Measurements from ENCODE around the gene COQ9.
"Not testable (repeated sequence)": the region's sequence is repeated elsewhere in the genome, so short reads cannot be mapped to it uniquely, and the experiment has no call there.

Gene COQ9, protein sequence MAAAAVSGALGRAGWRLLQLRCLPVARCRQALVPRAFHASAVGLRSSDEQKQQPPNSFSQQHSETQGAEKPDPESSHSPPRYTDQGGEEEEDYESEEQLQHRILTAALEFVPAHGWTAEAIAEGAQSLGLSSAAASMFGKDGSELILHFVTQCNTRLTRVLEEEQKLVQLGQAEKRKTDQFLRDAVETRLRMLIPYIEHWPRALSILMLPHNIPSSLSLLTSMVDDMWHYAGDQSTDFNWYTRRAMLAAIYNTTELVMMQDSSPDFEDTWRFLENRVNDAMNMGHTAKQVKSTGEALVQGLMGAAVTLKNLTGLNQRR

DNA sequence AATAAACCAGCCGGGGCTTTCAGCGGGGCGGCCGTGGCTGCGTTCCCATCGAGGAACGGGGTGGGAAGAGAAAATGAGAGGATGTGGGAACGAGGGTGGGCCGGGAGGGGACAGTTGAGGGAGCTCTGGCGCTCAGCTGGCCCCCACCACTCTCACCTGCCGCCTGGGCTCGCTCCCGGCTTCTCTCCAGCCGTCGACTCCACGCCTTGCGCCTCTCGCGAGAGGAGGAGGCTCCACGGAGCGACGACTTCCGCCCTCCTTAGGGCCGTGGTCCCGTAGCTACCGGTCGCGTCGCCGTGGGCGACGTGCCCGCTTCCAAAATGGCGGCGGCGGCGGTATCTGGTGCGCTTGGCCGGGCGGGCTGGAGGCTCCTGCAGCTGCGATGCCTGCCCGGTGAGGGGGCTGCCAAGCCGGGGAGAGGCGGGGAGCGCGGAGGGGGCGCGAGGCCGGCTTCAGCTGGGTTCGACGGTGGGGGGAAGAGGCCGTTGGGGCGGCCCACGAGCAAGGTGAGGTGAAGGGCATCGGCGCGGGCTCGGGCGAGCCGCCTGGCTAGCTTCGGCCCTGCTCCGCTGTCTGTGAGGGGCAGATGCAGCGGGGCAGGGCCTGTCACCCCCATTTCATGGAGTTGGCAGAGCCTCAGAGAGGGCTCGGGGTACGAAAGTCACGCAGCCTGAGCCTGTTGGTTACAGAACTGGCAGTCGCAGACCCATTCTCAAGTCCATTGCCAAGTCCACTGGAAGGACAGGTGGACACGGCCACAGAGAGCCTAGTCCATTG is at the start of gene COQ9, which contains the start of gene CIAPIN1:
COQ9 (plus strand) TSS at position 294 of the 777 bp plus-strand sequence; CDS start at position 321, 27 bp downstream.
CIAPIN1 (minus strand) TSS at position 200 of the 777 bp plus-strand sequence. CDS start 6,457 bp downstream, outside the sequence.
- H3K9me3 ChIP-seq (ENCODE audit: low read length), result no peaks in the 10 kb centered on the region
- peak within 1 kb of the TSS; percentile 72 for H3K4me3 ChIP-seq (ENCODE audit: low read length)
- H3K27me3 ChIP-seq (ENCODE audit: insufficient read depth, low read length), result no peaks in the 10 kb centered on the region

DNA sequence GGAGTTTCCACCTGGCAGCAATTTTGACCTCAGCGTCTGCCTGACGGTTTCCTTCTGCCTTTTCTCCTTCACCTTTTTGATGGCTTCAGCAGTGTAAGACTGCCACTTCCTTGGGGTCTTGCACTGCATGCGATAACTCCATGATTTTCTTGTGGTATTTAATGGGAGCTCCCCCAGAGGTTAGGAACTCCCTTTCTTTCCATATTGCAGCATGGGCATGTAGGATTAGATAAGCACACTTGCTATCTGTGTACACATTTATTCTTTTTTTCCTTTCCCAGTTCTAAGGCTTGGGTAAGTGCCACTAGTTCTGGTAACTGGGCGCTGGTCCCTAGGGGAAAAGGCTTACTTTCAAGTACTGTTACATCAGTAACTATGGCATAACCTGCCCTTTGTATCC is 49.8 kb upstream of the COQ9 start:
- not testable (repeated sequence) for H3K4me3 ChIP-seq (ENCODE audit: low read length); H3K27me3 ChIP-seq (ENCODE audit: insufficient read depth, low read length); H3K9me3 ChIP-seq (ENCODE audit: low read length); H3K4me1 ChIP-seq (ENCODE audit: insufficient read depth, low read length); H2AFZ ChIP-seq (ENCODE audit: low read depth, low read length); H3K36me3 ChIP-seq (ENCODE audit: insufficient read depth, low read length)

More for the DNA sequence above, at the start of gene COQ9, which contains the start of gene CIAPIN1:
- peaks cover 13% of the 10 kb centered on the region for H3K4me1 ChIP-seq (ENCODE audit: insufficient read depth, low read length)
- peak within 1 kb of the TSS; percentile 33 for H2AFZ ChIP-seq (ENCODE audit: low read depth, low read length)
- peaks cover 14% of the 10 kb centered on the region for H3K36me3 ChIP-seq (ENCODE audit: insufficient read depth, low read length)

DNA sequence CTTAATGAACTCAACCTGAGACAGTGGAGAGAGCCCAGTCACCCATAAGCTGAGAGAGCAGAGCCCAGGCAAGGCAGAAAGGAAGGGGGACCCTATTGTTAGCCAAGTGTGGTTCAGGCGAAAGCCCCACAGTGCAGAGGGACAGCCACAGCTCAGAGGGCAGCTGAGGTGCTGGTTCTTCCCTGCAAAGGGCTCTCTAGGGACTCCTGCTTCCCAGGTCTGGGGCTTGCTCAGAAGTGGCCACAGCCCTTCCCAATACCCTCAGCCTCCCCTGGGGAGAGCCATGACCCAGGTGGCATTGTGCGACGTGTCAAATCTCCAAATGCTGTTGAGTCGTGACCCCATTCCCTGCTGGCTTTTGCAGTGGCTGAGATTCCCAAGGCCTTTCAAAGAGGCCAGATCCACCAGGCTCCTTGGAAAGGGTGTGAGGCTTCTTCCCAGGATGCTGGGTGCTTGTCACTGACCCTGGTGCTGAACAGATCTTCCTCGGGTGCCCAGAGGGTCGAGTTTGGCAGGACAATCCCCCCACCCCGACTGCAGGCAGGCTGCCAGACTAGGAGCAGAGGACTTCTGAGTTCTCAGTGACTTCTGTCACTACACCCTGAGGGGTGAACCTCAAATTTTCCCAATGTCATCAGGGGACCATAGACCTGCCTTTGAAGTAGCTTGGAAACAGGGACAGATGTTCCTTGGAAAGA is 45.2 kb upstream of the COQ9 start:
- Histone ChIP-seq H3K4me3 (ENCODE audit: low read length) (no peak overlapping the region), H3K27me3 (ENCODE audit: insufficient read depth, low read length) (peaks cover 4% of the 10 kb centered on the region), H3K4me1 (ENCODE audit: insufficient read depth, low read length) (no peaks in the 10 kb centered on the region), H3K9me3 (ENCODE audit: low read length) (no peaks in the 10 kb centered on the region), H3K36me3 (ENCODE audit: insufficient read depth, low read length) (no peaks in the 10 kb centered on the region), H2AFZ (ENCODE audit: low read depth, low read length) (no peak overlapping the region)

DNA sequence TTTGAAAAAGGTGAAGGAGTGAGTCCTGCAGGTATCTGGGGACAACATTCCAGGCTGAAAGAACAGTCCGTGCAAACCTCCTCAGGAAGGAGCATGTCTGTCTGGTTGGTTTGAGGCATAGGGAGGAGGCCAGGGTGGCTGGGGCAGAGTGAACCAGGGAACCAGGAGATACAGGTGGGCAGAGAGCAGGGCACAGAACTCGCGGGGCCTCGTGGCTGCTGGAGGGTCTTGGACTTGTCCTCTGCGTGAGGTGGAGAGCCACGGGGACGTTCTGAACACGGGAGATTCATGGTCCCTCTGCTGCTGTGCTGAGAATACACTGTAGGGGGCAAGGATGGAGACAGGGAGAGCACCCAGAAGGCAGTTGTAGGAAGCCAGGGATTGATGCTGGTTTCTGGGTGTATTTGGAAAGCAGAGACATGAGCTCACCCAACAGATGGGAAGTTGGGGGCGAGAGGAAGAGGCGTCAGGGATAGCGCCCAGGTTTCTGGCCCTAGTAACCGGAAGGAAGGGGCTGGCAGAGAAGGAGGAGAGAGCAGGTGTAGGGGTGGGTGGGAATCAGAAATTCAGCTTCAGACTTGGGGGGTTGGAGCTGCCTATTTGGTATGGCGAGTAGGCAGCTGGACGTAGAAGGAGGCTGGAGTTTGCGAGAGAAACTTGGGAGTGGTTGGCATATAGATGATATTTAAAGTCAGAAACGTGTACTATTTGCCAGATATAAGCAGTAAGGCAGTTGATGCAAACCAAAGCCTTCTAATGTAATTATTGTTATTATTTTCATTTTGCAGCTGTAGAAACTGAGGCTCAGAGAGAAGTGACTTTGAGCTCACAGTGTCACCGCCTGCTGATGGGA is 43.1 kb upstream of the COQ9 start, which contains the start of gene CCL17:
CCL17 (plus strand) TSS at position 803 of the 853 bp plus-strand sequence. CDS start 9,166 bp downstream, outside the sequence.
- Histone ChIP-seq H3K4me1 (ENCODE audit: insufficient read depth, low read length) (no peaks in the 10 kb centered on the region), H3K9me3 (ENCODE audit: low read length) (no peaks in the 10 kb centered on the region), H2AFZ (ENCODE audit: low read depth, low read length) (no peak within 1 kb of the TSS), H3K4me3 (ENCODE audit: low read length) (no peak within 1 kb of the TSS), H3K27me3 (ENCODE audit: insufficient read depth, low read length) (peaks cover 4% of the 10 kb centered on the region), H3K36me3 (ENCODE audit: insufficient read depth, low read length) (no peaks in the 10 kb centered on the region)

DNA sequence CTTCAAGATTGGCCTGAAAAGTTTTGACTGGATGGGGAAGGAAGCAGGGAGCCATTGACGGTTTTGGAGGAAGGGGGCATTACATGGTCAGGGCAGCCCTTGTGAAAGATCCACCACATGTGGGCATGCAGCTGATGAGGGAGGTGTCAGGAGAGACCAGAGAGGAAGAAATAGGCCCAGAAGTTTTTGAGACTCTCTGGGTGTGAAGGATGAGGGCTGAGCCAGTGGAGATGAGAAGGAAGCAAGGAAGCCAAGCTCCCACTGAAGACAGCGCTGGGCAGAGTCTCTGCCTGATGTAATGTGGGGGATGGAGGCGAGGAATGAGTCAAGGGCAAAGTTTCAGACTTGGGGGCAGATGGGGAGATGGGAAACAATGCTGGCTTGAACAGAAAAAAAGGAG is 42.2 kb upstream of the COQ9 start:
- H2AFZ ChIP-seq (ENCODE audit: low read depth, low read length), result no peak overlapping the region
- H3K36me3 ChIP-seq (ENCODE audit: insufficient read depth, low read length), result no peaks in the 10 kb centered on the region
- no peaks in the 10 kb centered on the region for H3K4me1 ChIP-seq (ENCODE audit: insufficient read depth, low read length)
- H3K27me3 ChIP-seq (ENCODE audit: insufficient read depth, low read length), result peaks cover 4% of the 10 kb centered on the region
- no peak overlapping the region for H3K4me3 ChIP-seq (ENCODE audit: low read length)
- no peaks in the 10 kb centered on the region for H3K9me3 ChIP-seq (ENCODE audit: low read length)

DNA sequence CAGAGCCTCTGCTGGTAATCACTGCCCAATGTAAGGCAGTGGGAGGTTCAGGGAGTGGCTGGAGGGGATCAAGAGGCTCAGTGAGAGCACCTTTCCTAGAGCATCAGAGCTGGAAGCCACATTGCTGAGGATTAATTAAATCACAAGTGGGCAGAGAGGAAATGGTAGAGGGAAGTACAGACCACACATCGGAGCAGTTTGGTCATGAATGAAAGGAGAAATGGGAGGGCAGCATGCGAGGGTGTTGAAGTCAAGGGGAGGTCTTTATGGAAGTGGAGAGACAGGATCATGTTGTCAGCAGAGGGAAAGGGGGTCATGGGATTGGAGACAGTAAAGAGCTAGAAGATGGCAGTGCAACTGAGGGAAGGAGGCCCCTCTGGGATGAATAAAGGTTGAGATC is 40.4 kb upstream of the COQ9 start:
- no peaks in the 10 kb centered on the region for H3K36me3 ChIP-seq (ENCODE audit: insufficient read depth, low read length)
- H3K4me3 ChIP-seq (ENCODE audit: low read length), result no peak overlapping the region
- peaks cover 10% of the 10 kb centered on the region for H3K27me3 ChIP-seq (ENCODE audit: insufficient read depth, low read length)
- no peaks in the 10 kb centered on the region for H3K9me3 ChIP-seq (ENCODE audit: low read length)
- no peak overlapping the region for H2AFZ ChIP-seq (ENCODE audit: low read depth, low read length)
- no peaks in the 10 kb centered on the region for H3K4me1 ChIP-seq (ENCODE audit: insufficient read depth, low read length)

DNA sequence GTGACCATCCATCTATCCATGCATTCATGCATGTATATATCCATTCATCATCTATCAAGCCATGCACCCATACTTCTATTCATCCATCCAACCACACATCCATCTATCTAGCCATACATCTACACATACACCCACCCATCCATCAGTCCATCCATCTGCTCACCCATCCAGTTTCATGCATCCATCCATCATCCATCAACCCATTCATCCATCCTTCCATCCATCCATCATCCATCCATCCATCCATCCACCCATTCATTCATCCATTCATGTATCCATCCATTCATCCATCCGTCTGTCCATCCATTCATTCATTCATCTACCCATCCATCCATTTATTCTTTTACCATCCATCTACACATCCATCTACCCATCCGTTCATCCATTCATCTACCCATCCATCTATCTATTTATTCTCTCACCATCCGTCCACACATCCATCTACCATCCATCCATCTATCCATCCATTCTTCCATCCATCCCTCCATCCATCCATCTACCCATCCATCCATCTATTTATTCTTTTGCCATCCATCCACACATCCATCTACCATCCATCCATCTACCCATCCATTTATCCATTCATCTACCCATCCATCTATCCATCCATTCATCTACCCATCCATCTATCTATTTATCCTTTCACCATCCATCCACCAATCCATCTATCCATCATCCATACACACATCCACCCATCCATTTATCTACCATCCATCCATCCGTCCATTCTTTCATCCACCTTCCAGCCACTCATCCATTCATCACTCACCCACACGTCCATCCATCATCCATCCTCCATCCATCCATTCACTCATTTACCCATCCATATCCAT is 39.5 kb upstream of the COQ9 start:
- H3K36me3 ChIP-seq (ENCODE audit: insufficient read depth, low read length), result no peaks in the 10 kb centered on the region
- H3K4me1 ChIP-seq (ENCODE audit: insufficient read depth, low read length), result no peaks in the 10 kb centered on the region
- peaks cover 10% of the 10 kb centered on the region for H3K27me3 ChIP-seq (ENCODE audit: insufficient read depth, low read length)
- no peaks in the 10 kb centered on the region for H3K9me3 ChIP-seq (ENCODE audit: low read length)
- no peak overlapping the region for H3K4me3 ChIP-seq (ENCODE audit: low read length)
- H2AFZ ChIP-seq (ENCODE audit: low read depth, low read length), result no peak overlapping the region

DNA sequence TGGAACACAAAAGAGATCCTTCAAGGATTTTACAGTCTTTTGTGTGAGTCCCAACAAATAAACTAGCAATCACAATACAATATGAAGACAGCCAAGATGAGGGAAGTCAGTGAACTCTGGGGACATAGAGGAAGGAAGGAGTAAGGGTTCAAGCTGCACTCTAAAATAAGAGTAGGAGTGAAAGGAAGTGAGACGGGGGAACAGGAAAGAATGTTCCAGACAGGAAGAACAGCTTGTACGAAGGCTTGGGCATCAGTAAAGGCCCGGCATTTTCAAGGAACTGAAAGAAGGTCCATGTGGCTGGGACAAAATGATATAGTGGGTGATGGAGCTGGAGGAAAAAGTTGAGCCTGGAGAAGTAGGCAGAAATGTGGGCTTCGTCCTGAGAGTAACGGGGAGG is 38.2 kb upstream of the COQ9 start:
- peaks cover 10% of the 10 kb centered on the region for H3K27me3 ChIP-seq (ENCODE audit: insufficient read depth, low read length)
- H2AFZ ChIP-seq (ENCODE audit: low read depth, low read length), result no peak overlapping the region
- H3K9me3 ChIP-seq (ENCODE audit: low read length), result no peaks in the 10 kb centered on the region
- no peak overlapping the region for H3K4me3 ChIP-seq (ENCODE audit: low read length)
- no peaks in the 10 kb centered on the region for H3K36me3 ChIP-seq (ENCODE audit: insufficient read depth, low read length)
- no peaks in the 10 kb centered on the region for H3K4me1 ChIP-seq (ENCODE audit: insufficient read depth, low read length)

DNA sequence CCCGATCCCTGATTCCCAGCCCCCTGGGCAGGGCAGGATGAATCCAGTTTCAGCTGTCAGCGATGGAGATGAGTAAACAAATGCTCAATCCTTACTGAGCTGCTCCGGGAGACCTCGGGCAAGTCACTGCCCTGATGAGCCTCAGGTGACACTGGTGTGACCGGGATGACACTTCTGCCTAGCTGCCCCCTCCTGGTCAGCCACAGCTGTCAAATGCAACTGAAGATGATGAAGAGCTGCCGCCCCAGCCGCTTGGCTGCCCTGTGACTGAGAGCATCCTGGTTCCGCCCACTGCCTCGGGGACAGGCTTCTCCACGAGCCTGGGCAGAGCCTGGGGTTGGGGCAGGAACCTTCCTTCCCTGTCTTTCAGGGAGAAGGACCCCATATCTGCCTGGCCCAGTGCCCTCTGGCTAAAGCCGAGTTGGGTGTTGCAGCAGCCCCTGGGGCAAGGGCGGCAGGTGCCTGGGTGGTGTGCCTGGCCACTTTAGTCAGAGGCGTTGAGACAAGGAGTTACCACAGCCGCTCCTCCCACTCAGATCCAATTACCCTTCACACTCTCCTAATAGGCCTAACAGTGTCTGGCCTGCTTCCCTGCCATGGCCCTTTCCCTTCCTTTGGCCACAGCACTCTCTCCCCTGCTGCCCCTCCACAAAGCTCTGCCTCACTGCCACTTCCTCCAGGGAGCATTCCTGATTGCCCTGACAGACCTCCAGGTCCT is 37.2 kb upstream of the COQ9 start:
- H3K4me3 ChIP-seq (ENCODE audit: low read length), result no peak overlapping the region
- H2AFZ ChIP-seq (ENCODE audit: low read depth, low read length), result no peak overlapping the region
- H3K36me3 ChIP-seq (ENCODE audit: insufficient read depth, low read length), result no peaks in the 10 kb centered on the region
- H3K9me3 ChIP-seq (ENCODE audit: low read length), result no peaks in the 10 kb centered on the region
- no peaks in the 10 kb centered on the region for H3K4me1 ChIP-seq (ENCODE audit: insufficient read depth, low read length)
- peaks cover 6% of the 10 kb centered on the region for H3K27me3 ChIP-seq (ENCODE audit: insufficient read depth, low read length)

DNA sequence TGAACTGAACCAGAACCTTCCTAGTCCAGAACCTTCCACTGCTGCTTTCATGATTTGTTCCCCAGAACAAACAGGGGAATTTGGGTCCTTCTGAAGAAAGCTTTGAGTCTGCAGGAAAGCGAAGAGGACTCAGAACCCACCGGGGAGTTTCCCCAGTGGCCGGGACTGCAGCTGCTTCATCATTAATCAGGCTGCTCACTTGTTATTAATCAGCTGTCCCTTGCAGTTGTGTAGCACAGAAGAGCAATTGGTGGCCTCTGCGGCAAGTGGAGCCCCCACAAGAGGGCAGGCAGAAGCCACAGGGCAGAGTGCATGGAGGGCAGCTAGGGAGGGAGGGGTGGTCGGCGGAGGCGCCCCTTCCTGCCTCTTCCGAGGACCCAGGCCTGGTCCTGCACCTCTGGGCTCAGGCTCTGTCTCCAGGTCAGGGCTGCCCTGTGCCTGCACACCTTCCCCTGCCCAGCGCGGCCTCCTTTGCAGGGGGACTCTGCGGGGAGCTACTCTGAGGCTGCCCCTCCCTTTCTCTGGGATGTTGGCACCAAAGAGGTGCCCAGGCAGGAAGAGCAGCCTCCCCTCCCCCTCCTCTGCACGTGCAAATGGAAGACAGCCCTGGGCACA is 35.8 kb upstream of the COQ9 start:
- Histone ChIP-seq H3K36me3 (ENCODE audit: insufficient read depth, low read length) (no peaks in the 10 kb centered on the region), H3K9me3 (ENCODE audit: low read length) (no peaks in the 10 kb centered on the region), H3K27me3 (ENCODE audit: insufficient read depth, low read length) (peaks cover 6% of the 10 kb centered on the region), H3K4me1 (ENCODE audit: insufficient read depth, low read length) (peaks cover 6% of the 10 kb centered on the region), H2AFZ (ENCODE audit: low read depth, low read length) (no peak overlapping the region), H3K4me3 (ENCODE audit: low read length) (no peak overlapping the region)

DNA sequence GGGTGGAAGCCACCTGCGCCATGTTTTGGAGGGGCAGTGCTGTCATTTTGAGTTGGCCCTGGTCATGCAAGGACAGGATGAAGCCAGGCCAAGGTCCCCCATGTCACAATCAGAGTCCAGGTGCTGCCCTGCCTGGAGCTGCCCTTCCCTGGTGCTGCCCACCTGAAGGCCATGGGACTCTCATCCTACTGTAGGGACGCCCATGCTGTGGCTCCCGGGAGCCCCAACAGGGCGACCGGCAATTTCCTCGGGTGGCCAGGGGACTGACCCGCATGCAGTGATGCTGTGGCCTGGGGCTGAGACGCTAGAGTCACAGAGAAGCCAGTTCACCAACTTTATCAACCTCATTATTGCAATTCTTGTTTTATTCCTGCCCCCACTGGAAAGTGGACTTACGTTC is 34.7 kb upstream of the COQ9 start:
- Histone ChIP-seq H3K27me3 (ENCODE audit: insufficient read depth, low read length) (peaks cover 6% of the 10 kb centered on the region), H3K36me3 (ENCODE audit: insufficient read depth, low read length) (no peaks in the 10 kb centered on the region), H2AFZ (ENCODE audit: low read depth, low read length) (no peak overlapping the region), H3K9me3 (ENCODE audit: low read length) (no peaks in the 10 kb centered on the region), H3K4me1 (ENCODE audit: insufficient read depth, low read length) (peaks cover 10% of the 10 kb centered on the region), H3K4me3 (ENCODE audit: low read length) (no peak overlapping the region)

Measured in neuron (in vitro differentiated cells).